HepG2 (cell line): ENCODE results near the gene WDR5B. TPM values are rescaled to one million over a fixed set of nuclear protein-coding genes. Genes with fewer than 3 reads are reported as not detected.

Experiments used
- AKAP8 ChIP-seq: sonication (generic); formaldehyde crosslinking; IDR thresholded peaks from 2 replicates; pipeline ENCODE4 v1.5.1; 2020; ENCODE audit warnings: mild to moderate bottlenecking, missing genetic modification reagents
- HDAC1 ChIP-seq: sonication (generic); formaldehyde crosslinking; IDR thresholded peaks from 2 replicates; pipeline ENCODE4 v1.5.1; 2020; ENCODE audit warnings: mild to moderate bottlenecking, missing genetic modification reagents
- KLF12 ChIP-seq: sonication (generic); formaldehyde crosslinking; IDR thresholded peaks from 2 replicates; pipeline ENCODE4 v1.4.0; 2020; ENCODE audit warnings: missing genetic modification reagents, borderline replicate concordance
- POLR2AphosphoS2 ChIP-seq: IDR thresholded peaks from 2 replicates; pipeline ENCODE4 v1.6.1; 2011; ENCODE audit warnings: low read depth, low read length, improper control_type of control experiment
- RFX3 ChIP-seq: IDR thresholded peaks from 2 replicates; pipeline ENCODE4 v1.6.1; 2016; ENCODE audit warnings: missing biosample characterization, missing genetic modification reagents
- ZNF431 ChIP-seq: sonication (generic); formaldehyde crosslinking; IDR thresholded peaks from 2 replicates; pipeline ENCODE4 v1.9.0; 2022; ENCODE audit warnings: missing genetic modification reagents, low read depth, mild to moderate bottlenecking, borderline replicate concordance
- polyA plus RNA-seq, 8 experiments: library from polyadenylated mRNA; depleted of rRNA in 3 of 8; stranded (reverse) in 7 of 8; unstranded in 1 of 8; fragments of >200 nt; fragmentation: Illumina TruSeq in 4 of 8; extraction: Trizol in 4 of 8; gene quantifications; 2 replicates each; pipeline versions ENCODE4 v1.2.1 to v1.2.3, GENCODE V29; 2011 to 2016; ENCODE audit warnings: low read depth in 4 of 8, missing spikeins in 1 of 8, mixed read lengths in 1 of 8; ENCODE audit not compliant: insufficient read depth in 1 of 8
- total RNA-seq, 5 experiments: library from RNA; depleted of rRNA; stranded (reverse); fragments of >200 nt; fragmentation: Illumina TruSeq; extraction: Trizol; gene quantifications; 2 replicates each; pipeline ENCODE4 v1.2.3, GENCODE V29; 2016; ENCODE audit warnings: low read depth in 1 of 5
- TF ChIP-seq, protein P1 (sequence below): sonication (generic); formaldehyde crosslinking; IDR thresholded peaks from 2 replicates; pipeline ENCODE4 v1.4.0; 2020; ENCODE audit warnings: missing genetic modification reagents, borderline replicate concordance
- TF ChIP-seq, protein P2 (sequence below): sonication (generic); formaldehyde crosslinking; IDR thresholded peaks from 2 replicates; pipeline ENCODE4 v1.4.0; 2020; ENCODE audit warnings: missing genetic modification reagents
- TF ChIP-seq, protein P3 (sequence below): sonication (generic); formaldehyde crosslinking; IDR thresholded peaks from 2 replicates; pipeline ENCODE4 v1.8.0; 2022; ENCODE audit warnings: mild to moderate bottlenecking, missing genetic modification reagents, moderate library complexity
- TF ChIP-seq, protein P4 (sequence below): sonication (generic); formaldehyde crosslinking; IDR thresholded peaks from 2 replicates; pipeline ENCODE4 v1.4.0; 2020; ENCODE audit warnings: mild to moderate bottlenecking, missing genetic modification reagents
- TF ChIP-seq, protein P5 (sequence below): IDR thresholded peaks from 2 replicates; pipeline ENCODE4 v1.6.1; 2016; ENCODE audit warnings: low read depth, missing genetic modification reagents, missing compliant biosample characterization

WDR5B gene
- total and polyA plus RNA-seq, 2 of the 13 experiments (the other 11 are each of a cell fraction or from before 2014, with no cell fraction given), result 2.5 to 3.6 TPM

DNA sequence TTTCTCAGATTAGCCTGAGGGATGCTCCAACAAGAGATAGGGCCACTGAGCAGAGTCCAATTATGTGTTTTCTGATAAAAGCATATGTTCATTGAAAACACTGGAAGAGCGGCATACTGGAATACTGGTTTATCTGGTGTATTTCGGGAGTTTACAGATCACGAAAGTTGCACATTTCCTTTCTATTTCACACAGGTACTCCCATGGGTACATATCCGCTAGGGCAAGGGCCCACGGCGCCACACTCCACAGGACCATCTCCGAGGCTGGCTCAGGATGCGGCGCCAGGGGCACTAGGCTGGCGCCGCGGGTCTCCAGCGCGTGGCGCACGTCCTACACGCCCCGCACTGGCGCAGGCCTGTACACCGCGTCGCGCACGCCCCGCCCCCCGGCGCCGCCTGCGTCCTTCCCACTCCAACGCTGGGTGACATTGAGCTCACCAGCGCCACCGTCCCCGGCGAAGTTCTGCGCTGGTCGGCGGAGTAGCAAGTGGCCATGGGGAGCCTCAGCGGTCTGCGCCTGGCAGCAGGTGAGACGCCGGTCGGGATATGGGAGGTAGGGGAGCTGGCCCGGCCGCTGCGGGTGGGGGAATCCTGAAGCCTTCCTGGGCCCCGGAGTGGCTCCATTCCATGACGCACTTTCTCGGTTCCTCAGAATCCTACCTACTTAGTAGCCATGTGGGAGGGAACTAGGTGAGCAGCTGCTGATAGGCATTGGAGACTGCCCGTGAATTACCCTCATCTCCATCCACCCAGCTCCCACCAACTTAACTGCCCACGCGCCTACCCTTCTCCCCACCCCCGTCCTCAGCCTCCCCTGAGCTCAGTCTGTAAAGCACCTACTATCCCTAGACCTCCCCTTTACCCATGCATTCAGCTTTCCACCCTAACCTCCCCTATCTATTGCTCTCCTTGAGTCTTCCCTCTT lies 31.8 kb downstream of the WDR5B start, which contains the start of gene FAM162A (continued):
- TF ChIP-seq, protein P1, sequence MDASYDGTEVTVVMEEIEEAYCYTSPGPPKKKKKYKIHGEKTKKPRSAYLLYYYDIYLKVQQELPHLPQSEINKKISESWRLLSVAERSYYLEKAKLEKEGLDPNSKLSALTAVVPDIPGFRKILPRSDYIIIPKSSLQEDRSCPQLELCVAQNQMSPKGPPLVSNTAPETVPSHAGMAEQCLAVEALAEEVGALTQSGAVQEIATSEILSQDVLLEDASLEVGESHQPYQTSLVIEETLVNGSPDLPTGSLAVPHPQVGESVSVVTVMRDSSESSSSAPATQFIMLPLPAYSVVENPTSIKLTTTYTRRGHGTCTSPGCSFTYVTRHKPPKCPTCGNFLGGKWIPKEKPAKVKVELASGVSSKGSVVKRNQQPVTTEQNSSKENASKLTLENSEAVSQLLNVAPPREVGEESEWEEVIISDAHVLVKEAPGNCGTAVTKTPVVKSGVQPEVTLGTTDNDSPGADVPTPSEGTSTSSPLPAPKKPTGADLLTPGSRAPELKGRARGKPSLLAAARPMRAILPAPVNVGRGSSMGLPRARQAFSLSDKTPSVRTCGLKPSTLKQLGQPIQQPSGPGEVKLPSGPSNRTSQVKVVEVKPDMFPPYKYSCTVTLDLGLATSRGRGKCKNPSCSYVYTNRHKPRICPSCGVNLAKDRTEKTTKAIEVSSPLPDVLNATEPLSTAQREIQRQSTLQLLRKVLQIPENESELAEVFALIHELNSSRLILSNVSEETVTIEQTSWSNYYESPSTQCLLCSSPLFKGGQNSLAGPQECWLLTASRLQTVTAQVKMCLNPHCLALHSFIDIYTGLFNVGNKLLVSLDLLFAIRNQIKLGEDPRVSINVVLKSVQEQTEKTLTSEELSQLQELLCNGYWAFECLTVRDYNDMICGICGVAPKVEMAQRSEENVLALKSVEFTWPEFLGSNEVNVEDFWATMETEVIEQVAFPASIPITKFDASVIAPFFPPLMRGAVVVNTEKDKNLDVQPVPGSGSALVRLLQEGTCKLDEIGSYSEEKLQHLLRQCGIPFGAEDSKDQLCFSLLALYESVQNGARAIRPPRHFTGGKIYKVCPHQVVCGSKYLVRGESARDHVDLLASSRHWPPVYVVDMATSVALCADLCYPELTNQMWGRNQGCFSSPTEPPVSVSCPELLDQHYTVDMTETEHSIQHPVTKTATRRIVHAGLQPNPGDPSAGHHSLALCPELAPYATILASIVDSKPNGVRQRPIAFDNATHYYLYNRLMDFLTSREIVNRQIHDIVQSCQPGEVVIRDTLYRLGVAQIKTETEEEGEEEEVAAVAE, result peak; percentile 81; the same call in 1 of the 2 replicates
- TF ChIP-seq POLR2AphosphoS2 (no peak), ZNF431 (CRISPR knock-in tag) (peak; percentile 90), HDAC1 (CRISPR knock-in tag) (peak; percentile 94), AKAP8 (CRISPR knock-in tag) (peak; percentile 85; the same call in 1 of the 2 replicates), RFX3 (no peak), KLF12 (peak; percentile 82)
- TF ChIP-seq, protein P2, sequence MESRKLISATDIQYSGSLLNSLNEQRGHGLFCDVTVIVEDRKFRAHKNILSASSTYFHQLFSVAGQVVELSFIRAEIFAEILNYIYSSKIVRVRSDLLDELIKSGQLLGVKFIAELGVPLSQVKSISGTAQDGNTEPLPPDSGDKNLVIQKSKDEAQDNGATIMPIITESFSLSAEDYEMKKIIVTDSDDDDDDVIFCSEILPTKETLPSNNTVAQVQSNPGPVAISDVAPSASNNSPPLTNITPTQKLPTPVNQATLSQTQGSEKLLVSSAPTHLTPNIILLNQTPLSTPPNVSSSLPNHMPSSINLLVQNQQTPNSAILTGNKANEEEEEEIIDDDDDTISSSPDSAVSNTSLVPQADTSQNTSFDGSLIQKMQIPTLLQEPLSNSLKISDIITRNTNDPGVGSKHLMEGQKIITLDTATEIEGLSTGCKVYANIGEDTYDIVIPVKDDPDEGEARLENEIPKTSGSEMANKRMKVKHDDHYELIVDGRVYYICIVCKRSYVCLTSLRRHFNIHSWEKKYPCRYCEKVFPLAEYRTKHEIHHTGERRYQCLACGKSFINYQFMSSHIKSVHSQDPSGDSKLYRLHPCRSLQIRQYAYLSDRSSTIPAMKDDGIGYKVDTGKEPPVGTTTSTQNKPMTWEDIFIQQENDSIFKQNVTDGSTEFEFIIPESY (CRISPR knock-in tag), result peak; percentile 17; the same call in 1 of the 2 replicates
- TF ChIP-seq, protein P3, sequence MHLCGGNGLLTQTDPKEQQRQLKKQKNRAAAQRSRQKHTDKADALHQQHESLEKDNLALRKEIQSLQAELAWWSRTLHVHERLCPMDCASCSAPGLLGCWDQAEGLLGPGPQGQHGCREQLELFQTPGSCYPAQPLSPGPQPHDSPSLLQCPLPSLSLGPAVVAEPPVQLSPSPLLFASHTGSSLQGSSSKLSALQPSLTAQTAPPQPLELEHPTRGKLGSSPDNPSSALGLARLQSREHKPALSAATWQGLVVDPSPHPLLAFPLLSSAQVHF (CRISPR knock-in tag), result 0 out of 2 replicates have a peak, but pooled peaks have one; percentile 49
- TF ChIP-seq, protein P4, sequence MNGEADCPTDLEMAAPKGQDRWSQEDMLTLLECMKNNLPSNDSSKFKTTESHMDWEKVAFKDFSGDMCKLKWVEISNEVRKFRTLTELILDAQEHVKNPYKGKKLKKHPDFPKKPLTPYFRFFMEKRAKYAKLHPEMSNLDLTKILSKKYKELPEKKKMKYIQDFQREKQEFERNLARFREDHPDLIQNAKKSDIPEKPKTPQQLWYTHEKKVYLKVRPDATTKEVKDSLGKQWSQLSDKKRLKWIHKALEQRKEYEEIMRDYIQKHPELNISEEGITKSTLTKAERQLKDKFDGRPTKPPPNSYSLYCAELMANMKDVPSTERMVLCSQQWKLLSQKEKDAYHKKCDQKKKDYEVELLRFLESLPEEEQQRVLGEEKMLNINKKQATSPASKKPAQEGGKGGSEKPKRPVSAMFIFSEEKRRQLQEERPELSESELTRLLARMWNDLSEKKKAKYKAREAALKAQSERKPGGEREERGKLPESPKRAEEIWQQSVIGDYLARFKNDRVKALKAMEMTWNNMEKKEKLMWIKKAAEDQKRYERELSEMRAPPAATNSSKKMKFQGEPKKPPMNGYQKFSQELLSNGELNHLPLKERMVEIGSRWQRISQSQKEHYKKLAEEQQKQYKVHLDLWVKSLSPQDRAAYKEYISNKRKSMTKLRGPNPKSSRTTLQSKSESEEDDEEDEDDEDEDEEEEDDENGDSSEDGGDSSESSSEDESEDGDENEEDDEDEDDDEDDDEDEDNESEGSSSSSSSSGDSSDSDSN (CRISPR knock-in tag), result peak; percentile 96
- TF ChIP-seq, protein P5, sequence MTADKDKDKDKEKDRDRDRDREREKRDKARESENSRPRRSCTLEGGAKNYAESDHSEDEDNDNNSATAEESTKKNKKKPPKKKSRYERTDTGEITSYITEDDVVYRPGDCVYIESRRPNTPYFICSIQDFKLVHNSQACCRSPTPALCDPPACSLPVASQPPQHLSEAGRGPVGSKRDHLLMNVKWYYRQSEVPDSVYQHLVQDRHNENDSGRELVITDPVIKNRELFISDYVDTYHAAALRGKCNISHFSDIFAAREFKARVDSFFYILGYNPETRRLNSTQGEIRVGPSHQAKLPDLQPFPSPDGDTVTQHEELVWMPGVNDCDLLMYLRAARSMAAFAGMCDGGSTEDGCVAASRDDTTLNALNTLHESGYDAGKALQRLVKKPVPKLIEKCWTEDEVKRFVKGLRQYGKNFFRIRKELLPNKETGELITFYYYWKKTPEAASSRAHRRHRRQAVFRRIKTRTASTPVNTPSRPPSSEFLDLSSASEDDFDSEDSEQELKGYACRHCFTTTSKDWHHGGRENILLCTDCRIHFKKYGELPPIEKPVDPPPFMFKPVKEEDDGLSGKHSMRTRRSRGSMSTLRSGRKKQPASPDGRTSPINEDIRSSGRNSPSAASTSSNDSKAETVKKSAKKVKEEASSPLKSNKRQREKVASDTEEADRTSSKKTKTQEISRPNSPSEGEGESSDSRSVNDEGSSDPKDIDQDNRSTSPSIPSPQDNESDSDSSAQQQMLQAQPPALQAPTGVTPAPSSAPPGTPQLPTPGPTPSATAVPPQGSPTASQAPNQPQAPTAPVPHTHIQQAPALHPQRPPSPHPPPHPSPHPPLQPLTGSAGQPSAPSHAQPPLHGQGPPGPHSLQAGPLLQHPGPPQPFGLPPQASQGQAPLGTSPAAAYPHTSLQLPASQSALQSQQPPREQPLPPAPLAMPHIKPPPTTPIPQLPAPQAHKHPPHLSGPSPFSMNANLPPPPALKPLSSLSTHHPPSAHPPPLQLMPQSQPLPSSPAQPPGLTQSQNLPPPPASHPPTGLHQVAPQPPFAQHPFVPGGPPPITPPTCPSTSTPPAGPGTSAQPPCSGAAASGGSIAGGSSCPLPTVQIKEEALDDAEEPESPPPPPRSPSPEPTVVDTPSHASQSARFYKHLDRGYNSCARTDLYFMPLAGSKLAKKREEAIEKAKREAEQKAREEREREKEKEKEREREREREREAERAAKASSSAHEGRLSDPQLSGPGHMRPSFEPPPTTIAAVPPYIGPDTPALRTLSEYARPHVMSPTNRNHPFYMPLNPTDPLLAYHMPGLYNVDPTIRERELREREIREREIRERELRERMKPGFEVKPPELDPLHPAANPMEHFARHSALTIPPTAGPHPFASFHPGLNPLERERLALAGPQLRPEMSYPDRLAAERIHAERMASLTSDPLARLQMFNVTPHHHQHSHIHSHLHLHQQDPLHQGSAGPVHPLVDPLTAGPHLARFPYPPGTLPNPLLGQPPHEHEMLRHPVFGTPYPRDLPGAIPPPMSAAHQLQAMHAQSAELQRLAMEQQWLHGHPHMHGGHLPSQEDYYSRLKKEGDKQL, result peak; percentile 75; the same call in 1 of the 2 replicates
